Activated T-cell treated with anti-CD3 and anti-CD28 coated beads for 1 hour (primary cell): ENCODE data around the gene SCGB1D1.

ENCODE experiments used
- DNase-seq: peaks from one replicate; pipeline ENCODE4 v3.0.0-alpha.2; 2020; ENCODE audit warnings: low read depth

SCGB1D1 gene

GRCh38 chr11:62233730-62234129 lies 43.7 kb downstream of the SCGB1D1 start:
- DNase-seq: no peak

- no peak for DNase-seq
Measured at GRCh38 chr11:62236187-62236586, 46.2 kb downstream of the SCGB1D1 start.

- no peak for DNase-seq
Measured at GRCh38 chr11:62237499-62237898, 47.5 kb downstream of the SCGB1D1 start.

- no peak for DNase-seq
Measured at GRCh38 chr11:62238151-62238550, 48.1 kb downstream of the SCGB1D1 start.

- no peak for DNase-seq
Measured at GRCh38 chr11:62241095-62241494, 51.1 kb downstream of the SCGB1D1 start.

- no peak for DNase-seq
Measured at GRCh38 chr11:62242021-62242420, 52.0 kb downstream of the SCGB1D1 start, which contains the start of gene SCGB1D2. Gene SCGB1D2 (plus strand): TSS chr11:62242239. CDS start chr11:62242308, 69 bp downstream.
